Fibroblast of skin of right biceps (primary cell): ENCODE results near the gene OR10C1.
"Not testable (repeated sequence)": the region's sequence is repeated elsewhere in the genome, so short reads cannot be mapped to it uniquely, and the experiment has no call there.

Experiments used
- DNase-seq: peaks from one replicate; pipeline ENCODE4 v3.0.0-alpha.2; 2013

Gene OR10C1, protein sequence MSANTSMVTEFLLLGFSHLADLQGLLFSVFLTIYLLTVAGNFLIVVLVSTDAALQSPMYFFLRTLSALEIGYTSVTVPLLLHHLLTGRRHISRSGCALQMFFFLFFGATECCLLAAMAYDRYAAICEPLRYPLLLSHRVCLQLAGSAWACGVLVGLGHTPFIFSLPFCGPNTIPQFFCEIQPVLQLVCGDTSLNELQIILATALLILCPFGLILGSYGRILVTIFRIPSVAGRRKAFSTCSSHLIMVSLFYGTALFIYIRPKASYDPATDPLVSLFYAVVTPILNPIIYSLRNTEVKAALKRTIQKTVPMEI

DNA sequence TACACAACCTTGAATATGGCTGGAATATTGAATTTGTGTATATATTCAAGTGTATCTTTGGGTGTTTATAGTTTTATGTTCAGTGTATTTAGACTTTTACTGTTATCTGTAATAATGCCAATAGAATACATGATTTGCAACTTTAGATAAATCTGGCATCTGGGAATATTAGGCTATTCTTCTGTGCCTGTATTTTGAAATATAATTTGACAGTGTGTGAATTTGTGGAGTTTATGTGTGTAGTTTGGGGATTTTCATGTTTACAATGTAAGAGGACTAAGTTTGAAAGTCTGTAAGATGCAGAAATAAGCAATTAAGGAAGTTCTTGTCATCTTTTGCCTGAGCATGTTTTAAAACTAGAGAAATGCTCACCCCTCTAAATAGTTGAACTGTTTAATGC is at the start of gene OR10C1:
TSS of gene OR10C1 (plus strand) at position 301 of the 400 bp plus-strand sequence. CDS start 710 bp downstream, outside the sequence.
- no peak for DNase-seq

DNA sequence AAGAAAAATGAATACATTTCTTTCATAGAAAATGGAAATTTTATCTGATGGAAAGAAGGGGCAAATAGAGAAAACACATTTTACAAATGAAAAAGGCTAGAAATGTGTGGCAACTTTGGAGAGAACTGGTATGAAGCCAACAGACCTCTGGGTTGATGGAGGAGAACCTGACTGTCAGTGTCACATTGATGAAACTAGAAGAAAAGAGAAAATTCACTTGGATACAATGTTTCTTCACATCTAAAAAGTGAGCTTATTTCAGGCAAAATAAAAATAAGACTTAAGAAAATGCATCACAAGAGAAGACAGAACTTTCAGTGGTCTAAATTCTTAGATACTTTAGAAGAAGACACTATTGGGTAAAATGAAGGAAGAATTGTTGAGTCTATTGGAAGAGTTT is 43.8 kb upstream of the OR10C1 start, which contains the start of gene OR12D2:
TSS of gene OR12D2 (plus strand) at position 301 of the 400 bp plus-strand sequence. CDS start 1,069 bp downstream, outside the sequence.
- DNase-seq, result no peak

DNA sequence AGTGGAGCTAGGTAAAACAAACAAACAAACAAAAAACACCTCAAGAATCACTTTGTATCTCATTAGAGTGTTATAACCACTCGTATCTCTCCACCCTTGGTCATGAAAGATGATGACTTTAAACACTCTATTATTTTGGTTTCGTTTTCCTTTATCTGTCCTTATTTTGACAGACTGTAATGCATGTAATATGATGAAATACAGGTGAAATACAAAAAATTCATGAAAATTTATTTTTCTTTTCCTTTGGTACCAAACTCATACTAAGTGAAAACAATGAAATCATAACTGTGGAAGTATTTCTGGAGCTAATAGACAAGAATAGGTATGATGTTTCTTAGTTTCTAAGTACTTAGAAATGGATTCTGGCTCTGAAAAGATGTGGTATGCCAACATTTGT is 39.6 kb upstream of the OR10C1 start:
- no peak for DNase-seq

DNA sequence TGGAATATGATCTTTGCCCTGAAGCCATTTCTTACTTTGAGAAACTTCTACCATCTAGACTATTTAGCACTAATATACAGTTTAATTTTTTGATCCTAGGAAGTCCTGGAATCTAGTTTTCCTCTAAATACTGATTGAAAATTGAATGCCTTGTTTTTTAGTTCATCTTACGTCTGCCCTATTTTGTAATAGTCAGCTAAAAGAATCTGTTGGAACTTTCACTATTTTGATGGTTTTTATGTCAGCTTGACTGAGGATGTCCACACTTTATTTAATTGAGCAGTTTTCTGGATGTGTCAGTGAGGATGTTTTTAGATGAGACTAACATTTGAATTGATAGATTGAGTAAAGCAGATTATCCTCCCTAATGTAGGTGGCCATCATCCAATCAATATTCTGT is 35.3 kb upstream of the OR10C1 start:
- no peak for DNase-seq

DNA sequence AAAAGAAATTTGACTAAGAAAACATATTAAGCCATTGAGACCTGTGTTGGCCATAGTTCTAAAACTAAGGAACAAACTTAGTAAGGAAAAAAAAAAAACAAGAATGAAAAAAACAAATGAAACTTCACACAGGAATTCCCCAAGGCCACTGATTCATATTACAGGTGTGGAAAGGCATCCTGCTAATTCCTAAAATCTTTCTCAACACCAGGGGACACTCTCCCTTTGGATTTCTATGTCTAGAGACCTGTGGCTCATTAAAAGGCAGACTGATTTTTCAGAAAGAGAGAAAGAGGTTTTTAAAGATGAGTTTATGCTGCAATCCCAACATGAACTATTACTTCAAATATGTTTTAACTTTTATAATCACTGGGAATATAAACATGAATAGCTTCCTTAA is 24.5 kb upstream of the OR10C1 start, which contains the start of gene OR12D1:
TSS of gene OR12D1 (plus strand) at position 341 of the 400 bp plus-strand sequence.
- DNase-seq, result no peak

DNA sequence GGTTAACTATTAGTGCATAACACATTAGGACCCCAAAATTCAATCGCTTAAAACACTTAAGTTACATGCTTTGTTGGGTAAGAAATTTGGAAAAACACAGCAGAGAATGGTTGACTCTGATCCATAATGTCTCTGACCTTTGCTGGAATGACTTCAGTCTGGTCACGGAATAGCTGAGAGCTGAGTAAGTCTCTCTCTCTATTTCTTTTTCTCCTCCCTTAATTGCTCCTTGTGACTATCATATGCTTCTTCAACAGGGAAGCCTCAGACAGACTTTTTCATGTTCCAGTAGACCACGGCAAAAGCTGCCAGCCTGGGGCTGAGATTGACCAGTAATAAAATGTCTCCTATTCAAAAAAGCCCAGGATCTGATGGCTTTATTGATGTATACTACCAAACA is 19.6 kb upstream of the OR10C1 start:
- DNase-seq, result no peak

DNA sequence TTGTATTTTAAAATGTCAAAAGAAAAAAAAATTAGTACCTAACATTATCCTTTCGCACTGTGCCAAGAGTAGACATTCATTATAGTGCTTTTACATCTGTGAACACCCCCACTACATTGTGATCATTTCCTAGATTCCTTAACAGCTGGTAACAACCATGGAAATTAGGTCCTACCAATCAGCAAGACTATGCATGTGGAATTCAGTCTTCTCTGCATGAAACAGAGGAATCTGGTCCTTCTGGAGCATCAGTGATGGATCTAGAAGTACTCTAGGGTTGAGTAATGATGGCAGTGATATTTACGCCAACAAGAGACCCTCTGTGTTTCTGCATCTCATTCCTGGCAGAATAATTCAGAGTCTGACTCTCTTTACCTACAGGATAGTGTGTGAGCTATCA is 14.9 kb upstream of the OR10C1 start:
- DNase-seq, result no peak

DNA sequence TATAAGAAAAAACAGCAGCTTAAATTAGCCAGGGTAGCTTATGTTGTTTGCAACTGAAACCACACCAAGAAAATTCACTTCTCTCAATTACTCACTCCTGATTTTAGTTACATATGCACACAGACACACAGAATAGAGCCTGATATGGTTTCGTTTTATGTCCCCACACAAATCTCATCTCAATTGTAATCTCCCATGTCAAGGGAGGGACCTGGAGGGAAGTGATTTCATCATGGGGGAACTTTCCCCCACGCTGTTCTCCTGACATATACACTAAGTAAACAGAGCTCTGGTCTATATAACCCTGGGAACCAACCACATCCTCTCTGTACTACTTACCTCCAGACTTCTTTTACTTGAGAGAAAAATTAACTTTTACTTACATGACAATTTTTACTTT is 14.5 kb upstream of the OR10C1 start:
- DNase-seq, result no peak

DNA sequence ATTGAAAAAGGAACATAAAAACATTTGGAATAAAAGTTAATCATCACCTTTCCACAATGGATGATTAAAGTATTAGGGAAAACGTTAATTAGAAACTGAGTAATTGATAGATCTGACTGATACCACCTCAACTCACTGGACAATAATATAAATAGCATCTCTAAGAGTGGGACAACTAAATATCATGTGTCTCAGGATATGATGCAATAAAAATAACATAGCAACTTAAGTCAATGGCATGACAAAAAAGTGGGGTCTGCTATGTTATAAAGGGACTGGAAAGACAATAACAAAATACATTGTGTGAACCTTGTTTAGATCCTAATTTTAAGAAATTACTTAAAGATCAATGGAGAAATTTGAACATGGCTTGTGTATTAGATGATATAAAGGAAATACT is 14.0 kb upstream of the OR10C1 start:
- DNase-seq, result no peak

DNA sequence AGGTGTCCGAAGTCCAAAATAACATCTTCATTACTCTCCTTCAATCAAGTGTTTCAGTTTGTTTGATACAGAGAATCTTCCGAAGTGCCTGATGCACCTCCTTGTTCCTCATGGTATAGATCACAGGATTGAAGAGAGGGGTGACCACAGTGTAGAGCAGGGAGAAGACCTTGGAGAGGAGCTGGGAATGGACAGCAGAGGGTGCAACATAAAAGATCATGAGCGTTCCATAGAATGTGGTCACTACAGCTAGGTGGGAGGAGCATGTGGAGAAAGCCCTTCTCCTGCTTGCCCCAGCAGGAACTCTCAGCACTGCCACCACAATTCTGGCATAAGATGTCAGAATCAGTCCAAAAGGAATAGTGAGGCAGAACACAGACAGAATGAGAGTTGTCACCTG is 12.5 kb upstream of the OR10C1 start:
- DNase-seq, result no peak

DNA sequence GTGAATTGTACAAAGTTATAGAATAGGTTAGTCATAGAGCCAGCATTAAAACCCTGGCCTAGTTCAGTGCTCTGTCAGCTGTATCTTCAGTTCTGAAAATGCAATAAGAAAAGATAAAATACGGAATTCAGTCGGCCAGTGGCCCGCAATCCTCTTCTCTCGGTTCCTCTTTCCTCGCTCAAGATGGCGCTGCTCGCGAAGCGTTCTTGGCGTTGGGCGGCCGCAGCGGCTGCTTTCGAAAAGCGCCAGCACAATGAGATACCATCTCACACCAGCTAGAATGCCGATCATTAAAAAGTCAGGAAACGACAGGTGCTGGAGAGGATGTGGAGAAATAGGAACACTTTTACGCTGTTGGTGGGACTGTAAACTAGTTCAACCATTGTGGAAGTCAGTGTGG is 2.4 kb upstream of the OR10C1 start:
- DNase-seq, result not testable (repeated sequence)

DNA sequence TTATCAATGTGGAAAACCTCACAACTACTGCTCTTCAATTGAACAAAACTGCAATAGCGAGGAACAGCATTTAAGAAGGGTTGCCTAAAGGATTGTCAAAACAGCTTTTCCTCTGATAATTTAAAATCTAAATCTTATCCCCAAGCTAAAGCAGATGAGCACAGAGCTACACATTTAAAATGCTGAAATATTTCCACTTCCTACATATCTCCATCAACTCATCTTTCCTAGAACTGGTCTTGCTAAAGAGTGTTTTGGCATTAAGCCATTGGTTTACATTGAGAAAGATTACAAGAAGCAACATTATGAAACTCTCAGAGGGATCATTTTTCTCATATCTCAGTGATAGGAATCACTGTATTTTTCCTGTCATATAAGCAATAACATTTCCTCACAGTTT is 3.6 kb downstream of the OR10C1 start:
- DNase-seq, result no peak

DNA sequence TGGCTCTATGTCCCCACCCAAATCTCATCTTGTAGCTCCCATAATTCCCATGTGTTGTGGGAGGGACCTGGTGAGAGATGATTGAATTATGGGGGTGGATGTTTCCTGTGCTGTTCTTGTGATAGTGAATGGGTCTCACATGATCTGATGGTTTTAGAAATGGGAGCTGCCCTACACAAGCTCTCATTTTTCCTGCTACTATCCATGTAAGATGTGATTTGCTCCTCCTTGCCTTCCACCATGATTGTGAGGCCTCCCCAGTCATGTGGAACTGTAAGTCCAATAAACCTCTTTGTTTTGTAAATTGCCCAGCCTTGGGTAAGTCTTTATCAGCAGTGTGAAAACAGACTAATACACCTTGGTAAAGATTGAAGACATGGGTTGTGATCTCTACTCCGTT is 4.9 kb downstream of the OR10C1 start:
- not testable (repeated sequence) for DNase-seq

DNA sequence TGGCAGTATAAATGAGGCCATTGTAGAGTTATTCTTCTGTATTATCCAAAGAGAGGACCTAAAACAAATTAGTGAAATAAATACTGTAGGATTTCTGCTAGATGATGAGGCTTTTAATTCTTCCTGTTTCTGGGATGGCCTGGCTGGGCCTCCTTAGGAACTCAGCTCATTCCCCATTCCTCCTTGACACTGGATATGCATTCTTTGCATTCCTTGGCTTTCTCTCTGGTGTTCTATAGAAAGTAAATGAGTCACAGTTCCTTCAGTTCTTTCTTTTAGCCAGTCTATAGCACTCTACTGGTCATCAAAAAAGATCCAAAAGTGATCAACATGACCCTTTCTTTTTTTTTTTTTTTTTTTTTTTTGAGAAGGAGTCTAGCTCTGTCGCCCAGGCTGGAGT is 8.6 kb downstream of the OR10C1 start:
- no peak for DNase-seq

DNA sequence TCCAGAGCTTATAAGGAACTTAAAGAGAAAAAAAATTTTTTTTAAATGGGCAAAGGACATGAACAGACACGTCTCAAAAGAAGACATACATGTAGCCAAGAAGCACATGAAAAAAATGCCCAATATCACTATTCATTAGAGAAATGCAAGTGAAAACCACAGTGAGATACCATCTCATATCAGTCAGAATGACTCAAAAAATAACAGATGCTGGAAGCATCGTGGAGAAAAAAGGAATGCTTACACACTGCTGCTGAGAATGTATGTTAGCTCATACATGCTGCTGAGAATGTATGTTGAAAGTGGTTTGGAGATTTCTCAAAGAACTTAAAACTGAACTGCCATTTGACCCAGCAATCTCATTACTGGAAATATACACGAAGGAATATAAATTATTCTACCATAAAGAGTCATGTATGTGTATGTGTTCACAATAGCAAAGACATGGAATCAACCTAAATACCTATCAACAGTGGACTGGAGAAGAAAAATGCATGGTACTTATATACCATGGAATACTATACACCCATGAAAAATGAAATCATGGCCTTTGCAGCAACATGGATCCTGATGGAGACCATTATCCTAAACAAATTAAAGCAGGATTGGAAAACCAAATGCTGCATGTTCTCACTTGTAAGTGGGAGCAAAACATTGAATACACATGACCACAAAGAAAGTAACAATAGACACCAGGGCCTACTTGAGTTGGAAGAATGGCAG is 12.5 kb downstream of the OR10C1 start:
- no peak for DNase-seq

DNA sequence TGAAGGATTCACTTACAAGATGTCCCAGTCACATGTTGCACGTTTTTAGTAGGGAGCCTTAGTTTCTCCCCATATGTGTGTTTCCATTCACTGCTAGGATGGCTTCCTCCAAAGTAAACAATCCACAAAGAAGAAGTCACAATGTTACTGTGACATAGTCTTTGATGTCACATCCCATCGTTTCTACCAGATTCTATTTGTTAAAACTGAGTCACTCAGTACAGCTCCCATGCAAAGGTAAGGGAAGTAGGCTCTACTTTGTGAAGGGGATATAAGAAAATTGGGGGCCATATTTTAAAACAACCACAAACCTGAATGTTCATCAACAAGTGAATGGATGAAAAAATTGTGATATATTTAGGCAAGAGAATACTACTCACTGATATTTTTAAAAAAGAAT is 17.9 kb downstream of the OR10C1 start, which contains the start of the genes OR11A1 and OR2H1:
TSS of gene OR11A1 (minus strand) at position 101 of the 400 bp plus-strand sequence. CDS start 29,430 bp downstream, outside the sequence.
TSS of gene OR2H1 (plus strand) at position 185 of the 400 bp plus-strand sequence. CDS start 4,615 bp downstream, outside the sequence.
- no peak for DNase-seq

DNA sequence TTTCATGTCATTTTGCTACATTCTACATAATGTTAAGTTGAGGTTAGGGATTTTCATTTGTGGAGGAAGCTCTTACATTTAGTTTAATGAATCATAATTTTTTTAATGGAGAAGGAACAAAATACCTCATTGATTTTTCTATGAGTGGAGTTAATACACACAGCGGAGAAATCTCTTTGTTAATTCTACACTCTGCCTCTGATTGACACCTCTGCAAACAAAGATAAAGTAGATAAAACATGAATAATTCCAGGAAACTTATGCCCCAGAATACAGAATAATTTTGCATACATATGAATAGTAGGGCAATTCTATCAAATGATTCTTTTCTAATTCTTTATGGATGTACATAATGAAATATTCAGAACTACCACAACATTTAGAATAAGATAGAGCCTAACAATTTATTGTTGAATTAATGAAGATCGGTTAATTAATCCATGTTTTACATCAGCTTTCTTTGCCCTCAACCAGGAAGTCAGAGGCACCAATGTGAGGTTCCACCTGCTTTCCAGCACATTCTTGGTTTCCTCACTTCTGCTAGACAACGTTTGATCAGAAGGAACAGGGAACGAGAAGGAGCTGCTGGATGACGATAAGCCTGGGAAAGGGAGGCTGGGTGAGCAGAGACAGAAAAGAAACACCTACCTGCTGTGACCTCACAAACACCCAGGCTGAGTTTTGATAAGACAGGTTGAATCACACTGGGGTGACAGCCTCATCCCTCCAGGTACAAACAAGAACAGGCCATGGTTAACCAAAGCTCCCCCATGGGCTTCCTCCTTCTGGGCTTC is 22.1 kb downstream of the OR10C1 start:
- DNase-seq, result no peak

DNA sequence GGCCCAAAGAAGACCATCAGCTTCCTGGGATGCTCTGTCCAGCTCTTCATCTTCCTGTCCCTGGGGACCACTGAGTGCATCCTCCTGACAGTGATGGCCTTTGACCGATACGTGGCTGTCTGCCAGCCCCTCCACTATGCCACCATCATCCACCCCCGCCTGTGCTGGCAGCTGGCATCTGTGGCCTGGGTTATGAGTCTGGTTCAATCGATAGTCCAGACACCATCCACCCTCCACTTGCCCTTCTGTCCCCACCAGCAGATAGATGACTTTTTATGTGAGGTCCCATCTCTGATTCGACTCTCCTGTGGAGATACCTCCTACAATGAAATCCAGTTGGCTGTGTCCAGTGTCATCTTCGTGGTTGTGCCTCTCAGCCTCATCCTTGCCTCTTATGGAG is 22.9 kb downstream of the OR10C1 start:
- DNase-seq, result no peak

DNA sequence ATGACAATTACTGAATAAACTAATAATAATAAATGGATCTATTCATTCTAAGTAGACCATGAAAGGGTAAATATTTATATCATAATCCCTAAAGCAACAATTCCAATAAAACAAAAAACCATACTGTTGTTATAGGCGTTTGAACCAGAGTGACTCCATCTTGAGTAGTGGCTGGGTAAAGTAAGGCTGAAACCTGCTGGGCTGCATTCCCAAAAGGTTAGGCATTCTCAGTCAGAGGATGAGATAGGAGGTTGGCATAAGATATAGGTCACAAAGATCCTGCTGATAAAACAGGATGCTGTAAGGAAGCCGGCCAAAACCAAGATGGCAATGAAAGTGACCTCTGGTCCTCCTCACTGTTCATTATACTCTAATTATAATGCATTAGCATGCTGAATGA is 26.2 kb downstream of the OR10C1 start:
- no peak for DNase-seq

DNA sequence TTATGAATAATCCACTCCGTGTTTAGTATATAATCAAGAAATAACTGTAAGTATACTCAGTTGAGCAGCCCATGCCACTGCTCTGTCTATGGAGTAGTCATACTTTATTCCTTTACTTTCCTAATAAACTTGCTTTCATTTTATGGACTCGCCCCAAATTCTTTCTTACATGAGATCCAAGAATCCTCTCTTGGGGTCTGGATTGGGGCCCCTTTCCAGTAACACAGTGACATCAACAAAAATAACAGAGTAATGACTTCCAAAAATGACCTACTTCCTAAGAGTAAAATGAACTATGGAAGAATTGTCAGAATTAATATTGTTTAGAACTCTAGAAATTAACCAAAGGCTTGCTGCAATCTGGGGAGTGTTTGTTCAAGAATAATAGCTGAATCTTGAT is 26.7 kb downstream of the OR10C1 start:
- no peak for DNase-seq

DNA sequence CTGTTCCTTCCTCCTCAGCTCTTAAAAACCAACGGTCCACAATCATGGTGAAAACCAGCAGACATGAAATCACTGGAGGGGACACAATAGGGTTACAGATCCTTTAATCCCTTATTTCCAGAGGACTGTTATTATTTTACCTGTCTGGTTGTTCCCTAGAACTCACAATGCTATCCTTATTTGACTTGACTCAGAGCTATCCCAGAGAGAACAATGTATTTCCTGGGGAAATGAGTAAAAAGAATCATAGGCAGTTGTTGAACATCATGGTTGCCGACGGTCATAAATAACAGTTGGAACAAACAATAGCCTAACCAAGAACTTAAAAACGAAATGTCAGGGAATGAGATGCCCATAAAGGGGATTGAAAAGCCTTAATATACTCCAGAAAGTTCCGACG is 27.1 kb downstream of the OR10C1 start:
- DNase-seq, result no peak

DNA sequence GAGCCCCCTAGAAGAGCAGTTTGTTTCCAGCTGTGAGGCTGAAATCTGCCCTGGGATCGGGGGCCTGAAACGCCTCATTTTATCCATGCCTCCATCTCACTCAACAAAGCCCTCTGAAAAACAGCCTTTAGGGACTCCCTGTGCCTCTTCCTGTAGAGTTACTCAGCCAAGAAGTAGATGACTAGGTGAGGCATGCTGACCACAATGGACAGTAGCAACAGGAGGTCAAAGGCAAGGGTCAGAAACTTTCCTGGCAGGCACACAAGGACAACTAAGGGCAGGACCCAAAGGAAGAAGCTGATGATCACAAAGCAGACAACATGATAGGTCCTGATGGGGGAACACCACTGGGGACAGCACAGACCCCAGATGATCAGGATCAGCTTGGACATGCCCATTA is 35.9 kb downstream of the OR10C1 start:
- no peak for DNase-seq

DNA sequence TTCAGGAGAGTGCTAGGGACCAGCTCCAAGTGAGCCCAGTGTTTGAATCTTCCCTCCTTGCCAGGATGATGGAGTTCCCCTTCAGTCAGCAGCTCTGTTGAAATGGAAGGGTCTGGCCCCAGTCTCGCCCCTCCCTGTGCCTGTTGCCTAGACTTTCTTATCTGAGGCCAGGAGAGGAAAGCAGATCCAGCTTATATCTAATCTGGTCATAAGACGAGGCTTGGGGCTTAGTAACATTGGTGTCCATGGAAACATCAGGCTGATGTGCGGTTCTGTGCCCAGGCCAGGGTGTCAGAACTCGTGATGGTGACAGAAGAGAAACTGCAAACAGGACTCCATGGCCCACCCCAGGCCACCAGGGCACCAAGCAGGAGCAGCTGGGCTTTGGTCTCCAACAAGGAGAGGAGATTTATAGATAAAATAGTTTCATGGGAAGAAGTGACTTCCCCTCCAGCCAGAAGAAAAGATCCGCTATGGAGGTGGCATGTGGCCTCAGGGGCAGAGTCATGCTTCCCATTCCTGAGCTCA is 38.9 kb downstream of the OR10C1 start:
- DNase-seq, result no peak
